ENCODE data around the gene RGS14.
A peak's percentile ranks its signal among the peaks of the same experiment; 100 is the strongest.

The RGS14 gene

GRCh38 chr5:177387405-177387804 is 29.7 kb downstream of the RGS14 start:
- no peaks in the 10 kb centered on the region for H3K9me3 Mint-ChIP-seq
- no peaks in the 10 kb centered on the region for H3K36me3 Mint-ChIP-seq
- H3K4me3 Mint-ChIP-seq: no peak overlapping the region
- H3K27ac Mint-ChIP-seq: no peak overlapping the region
- peaks cover 42% of the 10 kb centered on the region for H3K4me1 Mint-ChIP-seq
- no peak for ATAC-seq
- peaks cover 33% of the 10 kb centered on the region for H3K27me3 Mint-ChIP-seq

DNA sequence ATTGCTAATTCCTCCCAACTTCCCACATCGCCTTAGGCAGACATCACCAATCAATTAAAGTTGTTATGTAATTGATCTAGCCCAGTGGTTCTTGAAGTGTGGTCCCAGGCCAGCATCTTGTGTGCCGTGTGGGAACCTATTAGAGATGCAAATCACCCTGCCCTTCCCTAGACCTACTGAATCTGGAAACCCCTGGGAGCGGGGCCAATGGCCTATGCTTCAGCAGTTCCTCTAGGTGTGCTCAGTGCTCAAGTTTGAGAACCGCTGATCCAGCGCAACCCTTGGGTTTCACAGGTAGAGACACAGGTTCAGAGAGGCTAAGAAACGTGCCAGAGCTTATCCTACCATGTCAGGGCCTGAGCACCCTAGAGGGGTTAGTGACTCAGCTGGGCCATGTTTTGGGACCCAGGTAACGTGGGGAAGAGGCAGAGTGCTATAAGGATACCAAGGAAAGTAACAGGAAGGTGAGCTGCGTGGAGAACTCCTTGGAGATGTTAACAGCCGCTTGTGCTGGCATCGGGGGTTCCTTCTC is 30.9 kb downstream of the RGS14 start:
- H3K4me1 Mint-ChIP-seq: peaks cover 46% of the 10 kb centered on the region
- H3K27ac Mint-ChIP-seq: peak overlapping the region; percentile 57
- H3K36me3 Mint-ChIP-seq: no peaks in the 10 kb centered on the region
- H3K9me3 Mint-ChIP-seq: no peaks in the 10 kb centered on the region
- ATAC-seq: no peak
- H3K4me3 Mint-ChIP-seq: no peak overlapping the region
- H3K27me3 Mint-ChIP-seq: peaks cover 24% of the 10 kb centered on the region

- Mint-ChIP-seq H3K27ac (peak overlapping the region; percentile 57), H3K4me1 (peaks cover 46% of the 10 kb centered on the region), H3K9me3 (no peaks in the 10 kb centered on the region), H3K36me3 (no peaks in the 10 kb centered on the region), H3K27me3 (peaks cover 17% of the 10 kb centered on the region), H3K4me3 (peak overlapping the region; percentile 3)
- ATAC-seq: peak; percentile 58
These were observed 31.8 kb downstream of the RGS14 start for GRCh38 chr5:177389241-177390169.

GRCh38 chr5:177390363-177391300 is 32.9 kb downstream of the RGS14 start:
- H3K9me3 Mint-ChIP-seq: no peaks in the 10 kb centered on the region
- peaks cover 46% of the 10 kb centered on the region for H3K4me1 Mint-ChIP-seq
- H3K4me3 Mint-ChIP-seq: no peak overlapping the region
- H3K27me3 Mint-ChIP-seq: peaks cover 7% of the 10 kb centered on the region
- H3K36me3 Mint-ChIP-seq: no peaks in the 10 kb centered on the region
- peak; percentile 79 for ATAC-seq
- H3K27ac Mint-ChIP-seq: peak overlapping the region; percentile 57

GRCh38 chr5:177392765-177393164 is 35.0 kb downstream of the RGS14 start:
- H3K27me3 Mint-ChIP-seq: no peaks in the 10 kb centered on the region
- no peaks in the 10 kb centered on the region for H3K36me3 Mint-ChIP-seq
- H3K27ac Mint-ChIP-seq: peak overlapping the region; percentile 56
- no peak for ATAC-seq
- no peak overlapping the region for H3K4me3 Mint-ChIP-seq
- H3K9me3 Mint-ChIP-seq: no peaks in the 10 kb centered on the region
- peaks cover 46% of the 10 kb centered on the region for H3K4me1 Mint-ChIP-seq

DNA sequence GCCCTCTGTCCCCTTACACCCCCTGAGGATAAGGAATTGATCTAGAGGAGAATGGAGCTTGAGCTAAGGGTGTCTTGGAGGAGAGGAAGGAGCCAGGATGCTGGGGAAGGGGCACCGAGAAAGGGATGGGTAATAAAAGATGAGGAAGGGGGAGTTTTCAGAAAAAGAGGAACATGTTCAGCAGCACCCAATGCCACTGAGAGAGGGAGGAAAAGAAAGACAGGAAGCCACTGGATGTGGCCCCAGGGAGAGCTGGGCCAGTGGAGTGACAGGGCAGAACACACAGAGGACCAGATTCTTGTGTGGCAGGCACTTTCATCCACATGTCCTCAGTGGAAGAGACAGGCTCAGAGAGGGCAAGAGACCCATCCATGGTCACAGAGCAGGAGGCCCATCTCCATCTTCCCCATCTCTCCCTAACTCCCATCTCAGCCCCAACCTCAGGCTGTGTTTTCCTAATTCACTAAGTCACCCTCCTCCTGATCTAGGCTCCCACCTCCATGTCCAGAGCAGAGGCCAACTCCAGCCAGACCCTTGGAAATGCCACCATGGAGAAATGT is 35.6 kb downstream of the RGS14 start:
- Mint-ChIP-seq H3K4me1 (peaks cover 41% of the 10 kb centered on the region), H3K27ac (peak overlapping the region; percentile 56), H3K9me3 (no peaks in the 10 kb centered on the region), H3K27me3 (no peaks in the 10 kb centered on the region), H3K36me3 (no peaks in the 10 kb centered on the region), H3K4me3 (no peak overlapping the region)
- no peak for ATAC-seq

DNA sequence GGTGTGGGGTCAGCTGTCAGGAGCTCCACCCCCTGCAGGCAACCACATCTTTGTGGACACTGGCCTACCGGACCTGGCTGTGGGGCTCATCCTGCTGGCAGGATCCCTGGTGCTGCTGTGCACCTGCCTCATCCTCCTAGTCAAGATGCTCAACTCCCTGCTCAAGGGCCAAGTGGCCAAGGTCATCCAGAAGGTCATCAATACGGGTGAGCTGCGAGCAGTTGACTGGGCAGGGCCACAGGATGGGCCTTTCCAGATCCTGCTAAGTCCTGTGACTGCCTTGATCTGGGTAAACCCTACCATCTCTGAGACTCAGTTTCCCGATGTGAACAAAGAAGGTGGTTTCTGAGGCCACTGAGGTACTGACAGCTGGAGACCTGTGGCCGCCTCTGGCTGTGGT is 36.3 kb downstream of the RGS14 start:
- Mint-ChIP-seq H3K27ac (no peak overlapping the region), H3K36me3 (no peaks in the 10 kb centered on the region), H3K27me3 (no peaks in the 10 kb centered on the region), H3K9me3 (no peaks in the 10 kb centered on the region), H3K4me1 (peaks cover 34% of the 10 kb centered on the region), H3K4me3 (no peak overlapping the region)
- ATAC-seq: no peak

GRCh38 chr5:177396078-177396477 is 38.4 kb downstream of the RGS14 start:
- Mint-ChIP-seq H3K4me3 (no peak overlapping the region), H3K4me1 (peaks cover 13% of the 10 kb centered on the region), H3K9me3 (no peaks in the 10 kb centered on the region), H3K36me3 (no peaks in the 10 kb centered on the region), H3K27me3 (peaks cover 2% of the 10 kb centered on the region), H3K27ac (no peak overlapping the region)
- ATAC-seq: no peak

GRCh38 chr5:177396807-177397206 is 39.1 kb downstream of the RGS14 start:
- no peak for ATAC-seq
- Mint-ChIP-seq H3K4me1 (peaks cover 13% of the 10 kb centered on the region), H3K36me3 (no peaks in the 10 kb centered on the region), H3K4me3 (no peak overlapping the region), H3K27ac (no peak overlapping the region), H3K9me3 (no peaks in the 10 kb centered on the region), H3K27me3 (peaks cover 9% of the 10 kb centered on the region)

DNA sequence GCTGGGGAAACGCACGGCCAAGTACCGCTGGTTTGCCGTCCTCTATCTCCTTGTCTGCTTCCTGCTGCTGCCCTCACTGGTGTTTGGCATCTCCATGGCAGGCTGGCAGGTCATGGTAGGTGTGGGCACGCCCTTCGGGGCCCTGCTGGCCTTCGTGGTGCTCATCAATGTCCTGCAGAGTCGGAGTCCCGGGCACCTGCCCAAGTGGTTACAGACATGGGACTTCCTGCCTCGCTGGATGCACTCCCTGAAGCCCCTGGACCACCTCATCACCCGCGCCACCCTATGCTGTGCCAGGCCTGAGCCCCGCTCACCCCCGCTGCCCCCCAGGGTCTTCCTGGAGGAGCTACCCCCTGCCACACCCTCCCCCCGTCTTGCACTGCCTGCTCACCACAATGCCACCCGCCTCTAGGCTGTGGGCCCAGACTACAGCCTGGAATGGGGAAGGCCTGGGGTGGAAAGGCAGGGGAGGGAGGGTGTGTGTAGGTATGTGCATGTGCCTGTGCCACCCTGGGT is 40.2 kb downstream of the RGS14 start:
- H3K4me1 Mint-ChIP-seq: peaks cover 18% of the 10 kb centered on the region
- H3K36me3 Mint-ChIP-seq: no peaks in the 10 kb centered on the region
- no peaks in the 10 kb centered on the region for H3K9me3 Mint-ChIP-seq
- no peak overlapping the region for H3K27ac Mint-ChIP-seq
- H3K4me3 Mint-ChIP-seq: no peak overlapping the region
- peaks cover 20% of the 10 kb centered on the region for H3K27me3 Mint-ChIP-seq
- ATAC-seq: no peak

- H3K27ac Mint-ChIP-seq: no peak within 1 kb of the TSS
- no peak for ATAC-seq
- H3K4me1 Mint-ChIP-seq: peaks cover 31% of the 10 kb centered on the region
- no peaks in the 10 kb centered on the region for H3K36me3 Mint-ChIP-seq
- no peaks in the 10 kb centered on the region for H3K9me3 Mint-ChIP-seq
- peaks cover 27% of the 10 kb centered on the region for H3K27me3 Mint-ChIP-seq
- H3K4me3 Mint-ChIP-seq: no peak within 1 kb of the TSS
These were observed 42.5 kb downstream of the RGS14 start, which contains the start of gene PFN3 for GRCh38 chr5:177399997-177400868. Gene PFN3 (minus strand): TSS chr5:177400661. CDS start chr5:177400576, 85 bp downstream.

DNA sequence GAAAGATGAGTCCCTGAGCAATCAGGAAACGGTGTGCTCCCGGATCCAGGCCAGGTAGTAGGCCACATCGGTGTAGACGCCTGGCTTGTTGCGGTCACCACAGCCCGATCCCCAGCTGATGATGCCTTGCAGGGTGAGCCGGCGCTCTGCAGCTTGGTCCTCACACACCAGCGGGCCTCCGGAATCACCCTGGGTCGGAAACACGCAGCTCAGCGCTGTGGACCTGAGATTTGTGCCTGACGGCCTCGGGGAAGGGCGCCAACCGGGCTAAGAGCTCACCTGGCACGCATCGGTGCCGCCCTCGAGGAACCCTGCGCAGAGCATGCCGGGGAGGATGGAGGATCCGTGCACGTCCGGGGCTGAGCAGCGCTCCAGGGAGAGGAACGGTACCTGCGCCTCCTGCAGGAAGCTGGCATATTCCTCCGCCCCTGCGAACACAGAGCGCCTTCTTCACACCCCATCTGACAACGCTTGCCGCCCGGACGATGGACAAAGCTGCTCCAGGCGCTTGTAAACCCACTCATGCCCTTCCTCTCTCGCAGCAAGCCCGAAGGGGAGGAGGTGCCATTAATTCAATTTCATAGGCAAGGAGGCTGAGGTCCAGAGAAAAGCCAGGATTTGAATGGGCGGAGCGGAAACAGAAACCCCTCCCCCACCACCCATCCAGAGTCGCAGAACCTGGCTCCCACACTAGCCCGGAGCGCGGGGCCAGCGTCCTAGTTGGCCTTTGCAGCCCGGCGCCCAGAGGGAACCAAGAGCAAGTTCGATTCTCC is 44.7 kb downstream of the RGS14 start:
- H3K27me3 Mint-ChIP-seq: peaks cover 27% of the 10 kb centered on the region
- peak overlapping the region; percentile 27 for H3K27ac Mint-ChIP-seq
- H3K9me3 Mint-ChIP-seq: no peaks in the 10 kb centered on the region
- no peaks in the 10 kb centered on the region for H3K36me3 Mint-ChIP-seq
- H3K4me3 Mint-ChIP-seq: peak overlapping the region; percentile 77
- ATAC-seq: no peak
- H3K4me1 Mint-ChIP-seq: peaks cover 43% of the 10 kb centered on the region

GRCh38 chr5:177403102-177403791 is 45.5 kb downstream of the RGS14 start:
- peak overlapping the region; percentile 27 for H3K27ac Mint-ChIP-seq
- H3K36me3 Mint-ChIP-seq: no peaks in the 10 kb centered on the region
- ATAC-seq: peak; percentile 9
- peaks cover 27% of the 10 kb centered on the region for H3K27me3 Mint-ChIP-seq
- peaks cover 43% of the 10 kb centered on the region for H3K4me1 Mint-ChIP-seq
- no peaks in the 10 kb centered on the region for H3K9me3 Mint-ChIP-seq
- H3K4me3 Mint-ChIP-seq: peak overlapping the region; percentile 77

All from stimulated activated memory B cell treated with anti-CD40 and anti-IgM and Interleukin-4, amounts not matched to agents 10 μg/mL and 1 μg/mL and 100 μg/mL, for 72 hours (primary cell).